Mammary epithelial cell (primary cell): ENCODE results near the gene SDCCAG8.

ENCODE experiments used
- CTCF ChIP-seq, 2 donors: IDR thresholded peaks in 1 of 2; conservative IDR thresholded peaks in 1 of 2; 2 replicates each; pipeline ENCODE4 v1.5.1; 2011 to 2012; ENCODE audit warnings: inconsistent platforms in 2 of 2, low read length in 2 of 2, mild to moderate bottlenecking in 2 of 2, control low read depth in 1 of 2, low read depth in 1 of 2; ENCODE audit not compliant: insufficient read depth in 1 of 2; ENCODE audit errors: extremely low read depth in 1 of 2
- EZH2 ChIP-seq: IDR thresholded peaks from 2 replicates; pipeline ENCODE4 v1.6.1; 2012; ENCODE audit warnings: low read length, inconsistent platforms, borderline replicate concordance

- TF ChIP-seq CTCF (conservative IDR thresholded peaks at IDR 0.05 in 1 of 2, IDR thresholded peaks at IDR 0.05 in 1 of 2; ENCODE audit: extremely low read depth in 1 of 2, insufficient read depth in 1 of 2, low read depth in 1 of 2, low read length in 2 of 2) (no peak), EZH2 (no peak)
These were observed 67.7 kb downstream of the SDCCAG8 start for GRCh38 chr1:243323491-243323890.
